H1 (cell line): ENCODE measurements around the gene SH2D4B. TPM values are rescaled to one million over a fixed set of nuclear protein-coding genes. Genes with fewer than 3 reads are reported as not detected.

Experiments used
- CTCF ChIA-PET: fragments of 300-600 bp; sonication (Branson Sonifier 250); formaldehyde crosslinking; loops from one replicate; lab custom pipeline; 2021; ENCODE audit not compliant: partially characterized antibody; lab: Charles Lee
- POLR2A ChIA-PET: fragments of 300-600 bp; sonication (Branson Sonifier 250); formaldehyde crosslinking; loops from one replicate; lab custom pipeline; 2021; ENCODE audit warnings: inconsistent platforms; ENCODE audit not compliant: partially characterized antibody; lab: Charles Lee
- DNase-seq, 2 experiments: peaks; one replicate each; pipeline versions ENCODE4 v3.0.0 to v3.0.0-alpha.2; 2010 to 2022; ENCODE audit warnings: low spot score in 2 of 2, low read depth in 1 of 2, mixed read lengths in 1 of 2
- FAIRE-seq: peaks from 2 replicates; lab custom pipeline; 2011; peaks lifted over from hg19 to GRCh38; lab: Jason Lieb, UNC
- H2AFZ ChIP-seq: 2 replicates; pipeline ENCODE4 v1.8.1; 2012; ENCODE audit warnings: low read length, inconsistent platforms
- H2AK5ac ChIP-seq: 2 replicates; pipeline ENCODE4 v1.6.1; 2013; ENCODE audit warnings: low read depth, low read length
- H2BK120ac ChIP-seq: replicated peaks from 2 replicates; pipeline ENCODE3; 2013; ENCODE audit warnings: low read depth, low read length, inconsistent platforms
- H2BK12ac ChIP-seq: 2 replicates; pipeline ENCODE4 v1.6.1; 2013; ENCODE audit warnings: low read depth, low read length
- H2BK15ac ChIP-seq: 2 replicates; pipeline ENCODE4 v1.6.1; 2013; ENCODE audit warnings: low read length
- H2BK20ac ChIP-seq: 2 replicates; pipeline ENCODE4 v1.6.1; 2013; ENCODE audit warnings: low read length
- H2BK5ac ChIP-seq: 2 replicates; pipeline ENCODE4 v1.6.1; 2013; ENCODE audit warnings: low read depth, low read length
- H3K14ac ChIP-seq: 2 replicates; pipeline ENCODE4 v1.6.1; 2013; ENCODE audit warnings: inconsistent platforms; ENCODE audit not compliant: insufficient read length
- H3K18ac ChIP-seq: 2 replicates; pipeline ENCODE4 v1.6.1; 2013; ENCODE audit warnings: low read length; ENCODE audit errors: extremely low read depth
- H3K23ac ChIP-seq: 2 replicates; pipeline ENCODE4 v1.6.1; 2013; ENCODE audit warnings: inconsistent platforms; ENCODE audit not compliant: insufficient read length
- H3K23me2 ChIP-seq: 2 replicates; pipeline ENCODE4 v1.6.1; 2013; ENCODE audit warnings: low read depth, low read length
- H3K27ac ChIP-seq: 2 replicates; pipeline ENCODE4 v1.6.1; 2011; ENCODE audit warnings: low read depth, low read length, inconsistent platforms
- H3K27me3 ChIP-seq, 4 experiments: replicated peaks in 1 of 4; 1 replicate in 1 of 4; 2 replicates in 3 of 4; pipeline versions ENCODE4 v1.6.1 to v1.8.1; 2011 to 2013; ENCODE audit warnings: low read length in 3 of 4, mild to moderate bottlenecking in 3 of 4, inconsistent platforms in 2 of 4, mixed read lengths in 2 of 4, moderate library complexity in 1 of 4; ENCODE audit not compliant: control insufficient read depth in 3 of 4, insufficient read depth in 3 of 4; ENCODE audit errors: extremely low read depth in 1 of 4
- H3K36me3 ChIP-seq, 4 experiments: 2 replicates each; pipeline versions ENCODE4 v1.6.1 to v1.8.1; 2011 to 2013; ENCODE audit warnings: mild to moderate bottlenecking in 4 of 4, low read length in 3 of 4, moderate library complexity in 2 of 4, control low read depth in 1 of 4, inconsistent platforms in 1 of 4; ENCODE audit not compliant: insufficient read depth in 4 of 4, control insufficient read depth in 2 of 4
- H3K4ac ChIP-seq: replicated peaks from 2 replicates; pipeline ENCODE3; 2013; ENCODE audit warnings: low read length, low read depth, mixed read lengths, inconsistent platforms; ENCODE audit not compliant: insufficient read length
- H3K4me1 ChIP-seq, 4 experiments: replicated peaks in 1 of 4; 1 replicate in 1 of 4; 2 replicates in 3 of 4; pipeline versions ENCODE4 v1.6.1 to v1.8.1; 2011 to 2013; ENCODE audit warnings: low read length in 3 of 4, inconsistent platforms in 2 of 4, mixed read lengths in 1 of 4; ENCODE audit not compliant: insufficient read depth in 4 of 4, control insufficient read depth in 3 of 4
- H3K4me2 ChIP-seq, 2 experiments: 2 replicates each; pipeline versions ENCODE4 v1.6.1 to v1.8.1; 2011 to 2013; ENCODE audit warnings: low read depth in 2 of 2, low read length in 2 of 2, control low read depth in 1 of 2, inconsistent platforms in 1 of 2, mild to moderate bottlenecking in 1 of 2; ENCODE audit not compliant: insufficient read depth in 1 of 2
- H3K4me3 ChIP-seq, 4 experiments: fragments of 200-600, 300-600 bp in 1 of 4; sonication (generic), shearing (Covaris generic), sonication (Bioruptor Twin) in 1 of 4; 2 replicates each; pipeline versions ENCODE4 v1.5.1 to v1.8.1; 2011 to 2016; ENCODE audit warnings: low read length in 4 of 4, low read depth in 3 of 4, control low read depth in 2 of 4, inconsistent platforms in 2 of 4, mild to moderate bottlenecking in 2 of 4, mixed read lengths in 1 of 4, moderate library complexity in 1 of 4; ENCODE audit not compliant: insufficient read depth in 2 of 4; ENCODE audit errors: extremely low read depth in 1 of 4
- H3K56ac ChIP-seq: replicated peaks from 2 replicates; pipeline ENCODE3; 2013; ENCODE audit warnings: low read depth, mild to moderate bottlenecking, mixed read lengths, low read length, inconsistent platforms; ENCODE audit not compliant: insufficient read length
- H3K79me1 ChIP-seq: 2 replicates; pipeline ENCODE4 v1.6.1; 2013; ENCODE audit warnings: low read depth, low read length, control low read depth
- H3K79me2 ChIP-seq, 2 experiments: 2 replicates each; pipeline versions ENCODE4 v1.6.1 to v1.8.1; 2012 to 2013; ENCODE audit warnings: low read length in 2 of 2, mild to moderate bottlenecking in 2 of 2, inconsistent platforms in 1 of 2; ENCODE audit not compliant: insufficient read depth in 2 of 2, control insufficient read depth in 1 of 2
- H3K9ac ChIP-seq, 4 experiments: replicated peaks in 1 of 4; 1 replicate in 1 of 4; 2 replicates in 3 of 4; pipeline versions ENCODE4 v1.6.1 to v1.8.1; 2011 to 2013; ENCODE audit warnings: low read depth in 3 of 4, low read length in 3 of 4, control low read depth in 2 of 4, mild to moderate bottlenecking in 2 of 4, moderate library complexity in 2 of 4, inconsistent platforms in 1 of 4; ENCODE audit errors: extremely low read depth in 1 of 4
- H3K9me3 ChIP-seq, 2 experiments: 2 replicates each; pipeline versions ENCODE4 v1.6.1 to v1.8.1; 2012 to 2013; ENCODE audit warnings: mild to moderate bottlenecking in 2 of 2, moderate library complexity in 2 of 2, control low read depth in 1 of 2, inconsistent platforms in 1 of 2, low read depth in 1 of 2, low read length in 1 of 2, mixed read lengths in 1 of 2; ENCODE audit not compliant: insufficient read depth in 2 of 2
- H4K20me1 ChIP-seq, 2 experiments: replicated peaks in 1 of 2; 2 replicates each; pipeline versions ENCODE3 to v1.8.1; 2011 to 2013; ENCODE audit warnings: inconsistent platforms in 2 of 2, low read length in 2 of 2, mild to moderate bottlenecking in 1 of 2; ENCODE audit not compliant: insufficient read depth in 2 of 2, control insufficient read depth in 1 of 2
- H4K5ac ChIP-seq: 2 replicates; pipeline ENCODE4 v1.6.1; 2013; ENCODE audit warnings: low read length, low read depth, mixed read lengths, inconsistent platforms; ENCODE audit not compliant: insufficient read length
- H4K8ac ChIP-seq: 2 replicates; pipeline ENCODE4 v1.8.0; 2013; ENCODE audit warnings: mild to moderate bottlenecking, moderate library complexity, low read length, inconsistent platforms; ENCODE audit not compliant: insufficient read depth; ENCODE audit errors: extremely low read depth
- H4K91ac ChIP-seq: replicated peaks from 2 replicates; pipeline ENCODE3; 2013; ENCODE audit warnings: low read length, mixed read lengths, inconsistent platforms; ENCODE audit not compliant: insufficient read length
- CREB1 ChIP-seq: IDR thresholded peaks from 2 replicates; pipeline ENCODE4 v1.6.1; 2012; ENCODE audit warnings: inconsistent platforms
- EP300 ChIP-seq, 2 experiments: IDR thresholded peaks; 1 replicate in 1 of 2; 2 replicates in 1 of 2; pipeline ENCODE4 v1.6.1; 2011 to 2012; ENCODE audit warnings: low read depth in 2 of 2, low read length in 2 of 2, mild to moderate bottlenecking in 2 of 2, borderline replicate concordance in 1 of 2, inconsistent platforms in 1 of 2, moderate library complexity in 1 of 2
- EZH2 ChIP-seq: fragments of 200-600 bp; sonication (generic); IDR thresholded peaks from 2 replicates; pipeline ENCODE4 v1.7.1; 2012; ENCODE audit warnings: low read depth, mild to moderate bottlenecking, moderate library complexity, low read length, inconsistent platforms; ENCODE audit not compliant: severe bottlenecking
- GTF2F1 ChIP-seq: IDR thresholded peaks from 2 replicates; pipeline ENCODE4 v1.6.1; 2012; ENCODE audit warnings: low read depth, low read length, improper control_type of control experiment, borderline replicate concordance
- JUND ChIP-seq: IDR thresholded peaks from 2 replicates; pipeline ENCODE4 v1.6.1; 2011; ENCODE audit warnings: mild to moderate bottlenecking, improper control_type of control experiment, low read length
- POU5F1 ChIP-seq: IDR thresholded peaks from 2 replicates; pipeline ENCODE4 v1.6.1; 2011; ENCODE audit warnings: low read depth, mild to moderate bottlenecking, low read length, moderate library complexity
- SIN3A ChIP-seq, 2 experiments: IDR thresholded peaks in 1 of 2; conservative IDR thresholded peaks in 1 of 2; 2 replicates each; pipeline ENCODE4 v1.6.1; 2011 to 2012; ENCODE audit warnings: low read length in 2 of 2, improper control_type of control experiment in 1 of 2, low read depth in 1 of 2, mild to moderate bottlenecking in 1 of 2
- SIRT6 ChIP-seq: IDR thresholded peaks from one replicate; pipeline ENCODE4 v1.7.1; 2012; ENCODE audit warnings: low read length, inconsistent platforms
- SP4 ChIP-seq: IDR thresholded peaks from 2 replicates; pipeline ENCODE4 v1.6.1; 2012; ENCODE audit warnings: low read length, inconsistent platforms
- WGBS, 2 experiments: shearing (Covaris generic) in 1 of 2; methylation state at CpG; one replicate each; pipeline versions ENCODE4 v1.1.6 to v1.1.7; 2013 to 2015; ENCODE audit warnings: low lambda C conversion rate in 2 of 2, mixed read lengths in 2 of 2, inconsistent platforms in 1 of 2, low coverage in 1 of 2, missing lambda C conversion rate in 1 of 2; ENCODE audit not compliant: insufficient replicate concordance in 2 of 2, insufficient coverage in 1 of 2, insufficient read length in 1 of 2; ENCODE audit errors: extremely low coverage in 1 of 2, missing lambda C conversion rate in 1 of 2; 5-methylcytosine and 5-hydroxymethylcytosine counted together
- polyA plus RNA-seq, 7 experiments: library from polyadenylated mRNA; depleted of rRNA in 3 of 7; stranded (reverse) in 5 of 7; unstranded in 2 of 7; fragments of >200 nt in 5 of 7; fragments of 200-250 nt in 2 of 7; gene quantifications; 1 replicate in 5 of 7; 2 replicates in 1 of 7; 4 replicates in 1 of 7; pipeline versions ENCODE4 v1.2.1 to v1.2.3, GENCODE V29; 2011 to 2013; ENCODE audit warnings: missing spikeins in 2 of 7, mixed read lengths in 2 of 7
- total RNA-seq: library from RNA; stranded (reverse); fragmentation: NEBNext Ultra II Directional; extraction: Animal tissue kit (Norgen Biotek cat#: 25700); gene quantifications from 2 replicates; pipeline ENCODE4 v1.2.1, GENCODE V29; 2021
- TF ChIP-seq, protein P1 (sequence below): IDR thresholded peaks from 2 replicates; pipeline ENCODE4 v1.6.1; 2011; ENCODE audit warnings: low read depth, mild to moderate bottlenecking, low read length; ENCODE audit not compliant: insufficient read depth

SH2D4B gene
- total and polyA plus RNA-seq, 2 of the 8 experiments (the other 6 are each of a cell fraction or from before 2014, with no cell fraction given): 0.06 to 0.13 TPM

DNA sequence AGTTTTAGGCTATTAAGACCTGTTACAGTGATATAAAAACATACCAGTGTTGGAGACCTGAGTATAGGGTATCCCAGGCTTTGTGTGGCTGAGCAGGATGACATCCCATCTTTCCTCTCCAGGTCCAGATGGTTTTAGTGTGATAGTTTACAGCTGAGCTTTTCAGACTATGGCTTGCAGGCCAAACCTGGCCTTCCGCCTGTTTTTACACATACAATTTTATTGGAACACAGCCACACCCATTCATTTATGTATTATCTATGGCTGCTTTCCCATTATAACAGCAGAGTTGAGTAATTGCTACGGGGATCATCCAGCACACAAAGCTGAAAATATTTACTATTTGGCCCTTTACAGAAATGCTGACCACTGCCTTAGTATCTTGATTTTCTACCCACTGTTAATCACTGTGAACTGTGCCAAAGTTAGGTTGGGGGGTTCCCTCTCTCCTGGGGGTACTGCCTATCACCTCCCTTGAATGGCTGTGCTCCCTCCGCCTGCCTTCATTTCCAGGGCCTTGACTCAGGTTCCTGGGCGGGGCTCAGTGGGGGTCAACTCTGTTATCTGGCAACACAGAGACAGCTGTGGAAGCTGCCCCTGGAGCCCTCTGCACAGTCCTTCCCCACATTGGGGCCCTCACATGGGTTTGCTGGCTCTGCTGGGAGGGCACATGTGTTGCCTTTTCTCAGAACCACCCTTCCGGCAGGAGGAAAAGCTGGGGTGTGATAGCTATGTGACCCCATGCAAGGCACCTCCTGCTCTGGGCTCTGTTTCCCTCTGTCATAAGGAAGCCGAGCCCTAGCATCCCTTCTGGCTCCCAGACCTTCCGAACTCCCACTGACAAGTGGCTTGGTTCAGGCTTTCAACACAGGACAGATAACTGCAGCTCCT, 40.3 kb upstream of the SH2D4B start:
- no peaks in the 10 kb centered on the region for H3K36me3 ChIP-seq
- peaks cover 11 to 19% of the 10 kb centered on the region in 2 experiments for H4K20me1 ChIP-seq
- FAIRE-seq: no peak
- no peak for TF ChIP-seq POU5F1
- TF ChIP-seq SIRT6: no peak
- TF ChIP-seq, protein P1, sequence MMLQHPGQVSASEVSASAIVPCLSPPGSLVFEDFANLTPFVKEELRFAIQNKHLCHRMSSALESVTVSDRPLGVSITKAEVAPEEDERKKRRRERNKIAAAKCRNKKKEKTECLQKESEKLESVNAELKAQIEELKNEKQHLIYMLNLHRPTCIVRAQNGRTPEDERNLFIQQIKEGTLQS: no peak
- TF ChIP-seq EP300 (IDR thresholded peaks at IDR 0.05; ENCODE audit: borderline replicate concordance in 1 of 2, low read depth in 2 of 2, low read length in 2 of 2): no peak
- TF ChIP-seq GTF2F1: no peak
- no peak for TF ChIP-seq CREB1
- no peak for TF ChIP-seq JUND
- TF ChIP-seq SP4: no peak
- no peak for TF ChIP-seq SIN3A (conservative IDR thresholded peaks at IDR 0.05 in 1 of 2, IDR thresholded peaks at IDR 0.05 in 1 of 2; ENCODE audit: low read depth in 1 of 2, low read length in 2 of 2)
- TF ChIP-seq EZH2: no peak

More for the DNA sequence above, 40.3 kb upstream of the SH2D4B start:
- no peak overlapping the region for H3K4me3 ChIP-seq
- no peak overlapping the region for H3K56ac ChIP-seq
- CTCF ChIA-PET: interaction anchor here (0.9 to 21.9 kb wide), 7 partner anchors 8 to 98 kb away, joined by 3 to 1263 read pairs (median 4); partner anchors contain the start of gene TSPAN14
- no peak overlapping the region for H2BK120ac ChIP-seq
- H3K23ac ChIP-seq: no peak overlapping the region
- no peak overlapping the region for H3K14ac ChIP-seq
- H3K27me3 ChIP-seq: no peaks in the 10 kb centered on the region
- H3K18ac ChIP-seq: peak overlapping the region; percentile 13; the same call in 1 of the 2 replicates
- H2BK20ac ChIP-seq: no peak overlapping the region
- H2BK12ac ChIP-seq: no peak overlapping the region
- no peak overlapping the region for H2BK5ac ChIP-seq
- H3K79me2 ChIP-seq: peaks cover 4 to 85% of the 10 kb centered on the region in 2 experiments; a peak in 3 of 4 replicates
- no peak overlapping the region for H4K91ac ChIP-seq
- H2AFZ ChIP-seq: no peak overlapping the region
- POLR2A ChIA-PET: interaction anchor here (0.7 to 1.1 kb wide), 2 partner anchors 8 to 12 kb away, joined by 3 read pairs; no protein-coding TSS in a partner anchor
- no peak overlapping the region for H2AK5ac ChIP-seq
- no peak overlapping the region for H3K4ac ChIP-seq
- no peaks in the 10 kb centered on the region for H3K23me2 ChIP-seq
- H3K9ac ChIP-seq: no peak overlapping the region
- WGBS, 2 experiments: 75% methylated on average over 7 of the region's 7 CpGs; no CpG with 5 or more reads in 1 of the 2 experiments
- no peak overlapping the region for H3K4me2 ChIP-seq
- H2BK15ac ChIP-seq: no peak overlapping the region
- no peak for DNase-seq
- H3K4me1 ChIP-seq: peaks cover 0 to 17% (median 10%) of the 10 kb centered on the region in 4 experiments; a peak in 6 of 7 replicates
- H3K79me1 ChIP-seq: peaks cover 9% of the 10 kb centered on the region
- H4K5ac ChIP-seq: no peak overlapping the region
- no peak overlapping the region for H3K27ac ChIP-seq
- no peak overlapping the region for H4K8ac ChIP-seq
- no peaks in the 10 kb centered on the region for H3K9me3 ChIP-seq
